ENCODE data around the gene UTP25.
A peak's percentile ranks its signal among the peaks of the same experiment; 100 is the strongest.

The UTP25 gene

DNA sequence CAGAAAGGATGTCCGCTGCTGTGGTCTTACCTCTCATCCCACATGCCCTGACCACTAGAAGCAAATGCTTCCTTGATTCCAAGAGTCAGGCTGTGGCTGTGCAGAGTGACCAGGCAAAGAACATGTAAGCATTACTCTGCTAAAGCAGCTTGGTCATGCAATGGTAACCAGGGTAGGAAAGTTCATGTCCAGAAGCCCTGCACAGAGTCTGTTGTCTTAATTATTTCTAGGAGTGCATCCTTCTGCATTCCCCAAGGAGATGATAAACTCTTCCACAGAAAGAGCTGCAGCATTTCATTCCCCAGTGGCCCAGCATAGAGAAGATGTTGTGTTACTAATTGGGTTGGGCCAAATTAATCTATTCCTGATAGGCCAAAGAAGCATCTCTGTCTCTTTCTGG lies 10.1 kb upstream of the UTP25 start:
- no peak overlapping the region for H3K27ac ChIP-seq
- TF ChIP-seq ZFX (IDR thresholded peaks at IDR 0.05), result no peak
- TF ChIP-seq, protein P1, sequence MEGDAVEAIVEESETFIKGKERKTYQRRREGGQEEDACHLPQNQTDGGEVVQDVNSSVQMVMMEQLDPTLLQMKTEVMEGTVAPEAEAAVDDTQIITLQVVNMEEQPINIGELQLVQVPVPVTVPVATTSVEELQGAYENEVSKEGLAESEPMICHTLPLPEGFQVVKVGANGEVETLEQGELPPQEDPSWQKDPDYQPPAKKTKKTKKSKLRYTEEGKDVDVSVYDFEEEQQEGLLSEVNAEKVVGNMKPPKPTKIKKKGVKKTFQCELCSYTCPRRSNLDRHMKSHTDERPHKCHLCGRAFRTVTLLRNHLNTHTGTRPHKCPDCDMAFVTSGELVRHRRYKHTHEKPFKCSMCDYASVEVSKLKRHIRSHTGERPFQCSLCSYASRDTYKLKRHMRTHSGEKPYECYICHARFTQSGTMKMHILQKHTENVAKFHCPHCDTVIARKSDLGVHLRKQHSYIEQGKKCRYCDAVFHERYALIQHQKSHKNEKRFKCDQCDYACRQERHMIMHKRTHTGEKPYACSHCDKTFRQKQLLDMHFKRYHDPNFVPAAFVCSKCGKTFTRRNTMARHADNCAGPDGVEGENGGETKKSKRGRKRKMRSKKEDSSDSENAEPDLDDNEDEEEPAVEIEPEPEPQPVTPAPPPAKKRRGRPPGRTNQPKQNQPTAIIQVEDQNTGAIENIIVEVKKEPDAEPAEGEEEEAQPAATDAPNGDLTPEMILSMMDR (conservative IDR thresholded peaks at IDR 0.05), result no peak

DNA sequence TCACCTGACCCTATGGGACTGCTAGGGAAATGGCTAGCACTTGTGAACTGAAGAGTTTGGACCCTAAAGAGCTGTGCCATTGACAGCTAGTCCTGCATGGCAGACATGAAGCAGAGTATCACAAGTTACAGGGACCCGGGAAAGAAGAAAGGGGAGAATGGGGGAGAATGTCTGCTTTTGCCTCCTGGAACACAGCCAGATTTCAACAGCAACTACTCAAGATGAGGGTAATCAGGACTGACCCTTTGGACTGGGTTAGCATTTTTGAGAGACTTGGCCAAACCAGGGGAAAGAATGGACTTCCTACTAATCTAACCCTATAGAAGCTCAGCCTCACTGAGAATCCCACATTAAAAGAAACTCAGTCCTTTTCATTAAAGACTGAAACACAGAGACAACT lies 8.7 kb upstream of the UTP25 start:
- TF ChIP-seq ZFX (IDR thresholded peaks at IDR 0.05), result no peak
- TF ChIP-seq, protein P1 (conservative IDR thresholded peaks at IDR 0.05), result no peak
- H3K27ac ChIP-seq, result no peak overlapping the region

DNA sequence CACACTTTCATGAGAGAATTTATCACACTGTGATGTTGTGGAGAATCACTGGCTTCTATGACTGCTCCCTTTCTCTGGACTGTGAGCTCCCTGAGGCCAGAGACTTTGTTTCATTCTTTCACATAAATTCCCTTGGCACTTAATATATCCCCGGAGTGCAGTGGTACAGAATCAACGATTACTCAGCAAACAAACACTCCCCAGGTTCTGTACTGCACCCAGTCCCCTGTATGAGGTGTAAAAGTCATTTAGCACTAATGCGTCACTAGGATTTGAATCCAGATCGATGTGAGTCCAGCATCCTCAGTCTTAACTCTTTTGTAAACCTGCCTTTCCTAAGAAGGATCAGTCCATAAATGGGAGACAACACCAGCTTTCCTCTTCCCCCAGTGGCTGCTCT lies 6.8 kb upstream of the UTP25 start:
- H3K27ac ChIP-seq, result no peak overlapping the region
- no peak for TF ChIP-seq ZFX (IDR thresholded peaks at IDR 0.05)
- TF ChIP-seq, protein P1 (conservative IDR thresholded peaks at IDR 0.05), result no peak

DNA sequence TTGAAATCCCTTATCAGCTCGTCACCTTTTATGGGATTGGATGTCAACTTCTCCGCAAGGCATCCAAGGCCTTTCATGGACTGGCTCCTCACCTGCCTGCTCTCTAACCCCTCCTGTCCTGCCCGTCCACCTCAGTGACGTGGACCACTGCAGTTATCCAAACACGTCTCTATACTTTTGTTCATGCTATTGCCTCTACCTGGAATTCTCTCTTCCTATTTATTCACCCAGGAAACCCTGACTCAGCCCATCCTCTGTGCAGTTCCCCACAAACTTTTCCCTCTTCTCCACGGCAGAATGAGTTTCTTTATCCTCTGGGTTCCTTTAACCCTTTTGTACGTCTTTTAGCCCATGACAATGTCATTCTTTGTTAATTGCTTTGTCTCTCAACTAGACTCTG lies 5.1 kb upstream of the UTP25 start:
- TF ChIP-seq, protein P1 (conservative IDR thresholded peaks at IDR 0.05), result no peak
- TF ChIP-seq ZFX (IDR thresholded peaks at IDR 0.05), result no peak
- no peak overlapping the region for H3K27ac ChIP-seq

DNA sequence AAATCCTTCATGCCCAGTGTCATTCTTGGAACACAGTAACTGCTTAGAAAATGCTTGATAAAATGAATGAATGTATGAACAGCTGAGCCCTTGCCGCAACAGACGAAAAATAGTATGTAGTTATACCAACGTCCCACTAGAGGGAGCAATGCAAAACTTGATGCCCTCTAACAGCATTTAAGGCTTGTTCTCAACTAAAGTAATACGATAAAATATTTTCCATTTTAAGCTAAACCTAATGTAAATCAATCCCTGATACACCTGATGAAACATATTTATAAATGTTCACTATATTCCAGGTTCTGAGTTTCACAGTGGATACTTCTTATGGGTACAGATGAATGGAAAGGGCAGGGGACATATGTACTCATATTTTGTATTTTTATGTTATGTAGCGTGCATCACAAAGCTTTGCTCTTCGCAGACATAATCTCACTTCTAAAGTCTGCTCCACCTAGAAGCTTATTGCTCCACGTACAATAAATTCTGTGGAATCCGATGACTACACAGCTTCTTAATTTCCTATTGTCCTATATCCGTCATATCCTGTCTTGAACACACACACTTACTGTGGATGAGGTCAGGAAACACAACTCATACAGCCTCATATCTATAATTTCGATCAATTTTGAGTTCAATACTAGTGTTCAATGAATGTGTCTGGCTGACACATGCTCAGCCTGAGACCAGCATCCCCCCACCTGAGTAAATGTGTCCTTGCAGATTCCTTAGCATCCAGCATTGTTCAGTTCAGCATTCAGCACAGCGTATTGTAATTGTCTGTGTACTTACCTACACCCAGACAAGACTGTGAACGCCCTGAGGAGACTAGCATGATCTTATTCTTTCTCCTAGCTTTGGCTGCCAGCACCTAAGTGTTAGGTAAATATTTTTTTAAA lies 4.4 kb upstream of the UTP25 start:
- TF ChIP-seq, protein P1 (conservative IDR thresholded peaks at IDR 0.05), result peak; percentile 93
- no peak for TF ChIP-seq ZFX (IDR thresholded peaks at IDR 0.05)
- H3K27ac ChIP-seq, result no peak overlapping the region

DNA sequence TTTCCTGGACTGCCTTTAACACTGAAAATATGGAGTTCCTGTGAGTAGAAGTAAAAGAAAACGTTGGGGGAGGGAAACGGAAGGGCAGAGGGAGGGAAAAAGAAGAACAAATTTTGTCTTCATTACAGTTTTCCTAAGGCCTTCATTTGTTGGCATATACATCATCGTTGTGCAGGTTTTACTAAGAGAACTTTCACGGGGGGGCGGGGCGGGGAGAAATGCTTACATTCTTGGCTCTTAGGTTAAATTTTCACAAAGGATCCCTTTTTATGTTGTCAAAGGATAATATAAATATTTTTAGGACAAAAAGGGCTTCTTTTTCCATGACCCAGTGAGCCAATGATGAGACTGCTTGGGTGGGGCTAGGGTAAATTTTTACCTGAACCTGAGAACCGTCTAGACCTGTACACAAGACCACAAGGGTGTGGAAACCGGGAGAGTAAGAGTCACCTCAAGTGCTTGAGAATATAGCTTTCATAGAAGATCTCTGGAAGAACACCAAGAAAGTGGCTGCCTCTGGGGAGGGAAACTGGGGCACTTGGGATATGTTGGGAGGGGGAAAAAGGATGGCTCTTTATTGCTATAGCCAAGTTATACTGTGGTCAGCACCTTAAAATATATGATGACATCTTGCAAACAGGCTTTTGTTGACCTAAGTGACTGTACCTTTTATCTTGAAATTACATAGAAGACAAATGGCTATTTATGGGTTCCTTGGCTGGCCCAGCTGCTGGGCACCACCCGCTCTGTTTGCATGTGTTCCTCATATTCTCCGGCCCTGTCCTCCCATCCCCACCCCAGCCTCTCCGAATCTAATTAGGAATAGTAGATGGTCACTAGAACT lies 2.0 kb upstream of the UTP25 start:
- H3K27ac ChIP-seq, result no peak overlapping the region
- TF ChIP-seq, protein P1 (conservative IDR thresholded peaks at IDR 0.05), result no peak
- TF ChIP-seq ZFX (IDR thresholded peaks at IDR 0.05), result no peak

DNA sequence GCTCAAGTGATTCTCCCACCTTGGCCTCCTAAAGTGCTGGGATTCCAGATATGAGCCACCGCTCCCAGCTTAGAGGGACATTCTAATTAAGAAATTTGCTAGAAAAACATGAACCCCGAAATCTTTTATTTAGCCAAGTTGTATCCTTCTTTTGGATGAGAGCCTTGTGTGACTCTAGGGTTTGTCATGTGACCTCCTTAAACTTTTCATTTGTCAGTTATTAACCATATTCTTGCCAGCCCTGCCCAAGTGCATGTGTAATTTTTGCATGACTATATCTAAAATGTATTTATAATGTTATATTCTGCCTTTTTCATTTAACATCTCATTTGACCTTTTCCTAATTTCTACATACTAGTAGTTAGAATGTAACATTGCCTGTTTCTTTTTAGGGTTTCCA lies 1.9 kb downstream of the UTP25 start:
- TF ChIP-seq, protein P1 (conservative IDR thresholded peaks at IDR 0.05), result no peak
- no peak for TF ChIP-seq ZFX (IDR thresholded peaks at IDR 0.05)
- H3K27ac ChIP-seq, result no peak overlapping the region

Data from C4-2B (cell line).